ENCODE results near the gene HELQ.
"Not testable (repeated sequence)": the region's sequence is repeated elsewhere in the genome, so short reads cannot be mapped to it uniquely, and the experiment has no call there.

HELQ gene

DNA sequence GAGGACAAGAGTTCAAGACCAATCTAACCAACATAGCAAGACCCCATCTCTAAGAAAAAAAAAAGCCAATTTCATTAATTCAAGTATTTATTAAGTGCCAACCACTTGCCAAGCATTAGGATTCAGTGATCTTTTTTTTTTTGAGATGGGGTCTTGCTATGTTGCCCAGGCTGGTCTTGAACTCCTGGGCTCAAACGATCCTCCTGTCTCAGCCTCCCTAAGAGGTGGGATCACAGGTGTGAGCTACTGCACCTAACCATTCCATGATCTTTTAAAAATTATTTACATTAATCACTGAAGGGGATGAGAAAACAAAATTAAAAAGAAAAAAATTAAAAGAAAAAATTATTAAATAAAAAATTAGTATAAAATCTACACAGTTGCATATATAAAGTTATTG lies 24.4 kb downstream of the HELQ start:
- no peak for DNase-seq (ENCODE audit: low spot score)

- DNase-seq (ENCODE audit: low spot score): no peak
These were observed 37.4 kb downstream of the HELQ start for GRCh38 chr4:83418211-83418610.

- no peak for DNase-seq (ENCODE audit: low spot score)
These were observed 38.1 kb downstream of the HELQ start for GRCh38 chr4:83417566-83417965.

- DNase-seq (ENCODE audit: low spot score): no peak
These were observed 41.9 kb downstream of the HELQ start for GRCh38 chr4:83413676-83414075.

DNA sequence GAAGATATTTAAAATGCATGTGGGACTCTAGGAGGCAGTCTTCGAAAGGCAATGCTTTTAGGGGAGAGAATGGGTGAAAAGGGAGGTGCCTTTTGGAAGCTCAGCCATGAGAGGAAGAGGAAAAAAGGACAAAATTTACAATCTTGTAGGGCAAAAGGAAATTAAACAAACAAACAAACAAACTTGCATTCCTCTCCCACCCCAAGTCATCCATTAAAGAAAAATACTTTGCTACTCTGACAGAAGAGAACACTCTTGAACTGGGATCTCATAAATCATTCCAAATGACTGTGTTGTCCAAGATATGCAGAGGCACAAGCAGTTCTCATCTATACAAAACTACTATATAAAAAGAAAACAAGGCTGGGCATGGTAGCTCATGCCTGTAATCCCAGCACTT lies 46.7 kb downstream of the HELQ start:
- no peak for DNase-seq (ENCODE audit: low spot score)

- no peak for DNase-seq (ENCODE audit: low spot score)
These were observed 49.5 kb downstream of the HELQ start for GRCh38 chr4:83405844-83406816.

DNA sequence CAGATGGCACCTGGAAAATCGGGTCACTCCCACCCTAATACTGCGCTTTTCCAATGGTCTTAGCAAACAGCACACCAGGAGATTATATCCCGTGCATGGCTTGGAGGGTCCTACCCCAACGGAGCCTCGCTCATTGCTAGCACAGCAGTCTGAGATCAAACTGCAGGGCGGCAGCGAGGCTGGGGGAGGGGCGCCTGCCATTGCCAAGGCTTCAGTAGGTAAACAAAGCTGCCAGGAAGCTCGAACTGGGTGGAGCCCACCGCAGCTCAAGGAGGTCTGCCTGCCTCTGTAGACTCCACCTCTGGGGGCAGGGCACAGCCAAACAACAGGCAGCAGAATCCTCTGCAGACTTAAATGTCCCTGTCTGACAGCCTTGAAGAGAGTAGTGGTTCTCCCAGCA lies 57.5 kb downstream of the HELQ start:
- not testable (repeated sequence) for DNase-seq (ENCODE audit: low spot score)

GRCh38 chr4:83393908-83394307 lies 61.7 kb downstream of the HELQ start:
- DNase-seq (ENCODE audit: low spot score): no peak

- DNase-seq (ENCODE audit: low spot score): no peak
These were observed 63.1 kb downstream of the HELQ start for GRCh38 chr4:83392562-83392961.

- DNase-seq (ENCODE audit: low spot score): no peak
These were observed 64.7 kb downstream of the HELQ start for GRCh38 chr4:83390944-83391343.

- DNase-seq (ENCODE audit: low spot score): no peak
These were observed 65.7 kb downstream of the HELQ start for GRCh38 chr4:83389756-83390505.

DNA sequence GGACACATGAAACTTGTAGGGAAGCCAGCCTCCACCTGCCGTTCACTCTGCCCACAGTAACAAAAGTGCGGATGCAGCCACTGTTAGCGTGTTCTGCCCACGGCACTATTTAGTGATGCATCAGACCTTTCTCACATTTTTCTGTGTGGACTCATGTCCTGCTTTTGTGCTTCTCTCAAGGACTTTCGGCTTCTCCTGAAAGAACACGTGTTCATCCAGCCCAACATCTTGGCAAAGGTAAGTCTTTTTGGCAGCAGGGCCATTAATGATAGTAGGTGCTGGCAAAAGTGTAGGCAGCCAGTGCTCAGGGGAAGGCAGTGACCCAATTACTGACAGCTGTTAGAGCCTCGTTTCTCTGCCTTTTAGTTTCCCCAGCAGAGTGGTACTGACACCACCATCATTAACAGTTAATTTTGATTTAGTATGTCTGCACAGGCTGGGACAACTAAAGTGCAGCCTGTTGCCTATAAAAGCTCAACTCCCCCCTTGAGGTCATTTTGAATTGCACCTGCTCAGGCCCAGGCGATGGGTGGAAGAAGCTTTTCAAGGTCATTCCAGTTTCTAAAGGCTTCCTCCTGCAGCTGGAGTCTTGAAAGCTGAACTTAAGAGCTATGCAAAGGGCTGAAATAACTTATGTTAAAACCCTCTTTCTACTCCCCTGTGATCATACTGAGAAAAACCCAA lies 66.4 kb downstream of the HELQ start:
- DNase-seq (ENCODE audit: low spot score): no peak

GRCh38 chr4:83388313-83388676 lies 67.3 kb downstream of the HELQ start:
- DNase-seq (ENCODE audit: low spot score): no peak

- DNase-seq (ENCODE audit: low spot score): no peak
These were observed 67.9 kb downstream of the HELQ start for GRCh38 chr4:83387476-83388312.

DNA sequence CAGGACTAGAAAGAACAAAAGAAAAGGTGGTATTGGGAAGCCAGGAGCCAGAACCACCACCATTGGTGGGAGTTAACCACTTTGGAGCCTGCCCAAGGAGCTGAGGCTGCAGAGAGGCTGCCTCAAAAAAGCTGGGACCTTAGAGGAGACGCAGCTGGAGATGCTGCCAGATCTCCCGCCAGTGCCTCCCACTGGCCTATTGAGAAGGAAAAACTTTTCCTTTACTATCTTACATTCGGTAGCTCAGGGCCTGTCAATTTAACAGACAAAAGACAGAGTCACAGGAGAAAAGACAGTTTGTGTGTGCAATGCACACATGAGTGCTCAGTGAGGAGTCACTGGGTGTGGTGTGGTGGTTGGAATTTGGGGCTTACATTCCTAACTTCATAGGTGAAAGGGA lies 68.6 kb downstream of the HELQ start:
- DNase-seq (ENCODE audit: low spot score): no peak

DNA sequence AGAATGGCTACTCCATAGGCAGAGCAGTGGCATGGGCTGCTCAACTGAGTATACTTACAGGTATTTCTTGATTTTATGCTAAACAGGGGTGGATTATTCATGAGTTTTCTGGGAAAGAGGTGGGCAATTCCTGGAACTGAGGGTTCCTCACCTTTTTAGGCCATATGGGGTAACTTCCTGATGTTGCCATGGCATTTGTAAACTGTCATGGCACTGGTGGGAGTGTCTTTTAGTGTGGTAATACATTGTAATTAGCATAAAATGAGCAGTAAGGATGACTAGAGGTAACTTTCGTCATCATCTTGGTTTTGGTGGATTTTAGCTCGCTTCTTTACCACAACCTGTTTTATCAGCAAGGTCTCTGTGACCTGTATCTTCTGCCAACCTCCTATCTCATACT lies 72.8 kb downstream of the HELQ start:
- DNase-seq (ENCODE audit: low spot score): no peak

DNA sequence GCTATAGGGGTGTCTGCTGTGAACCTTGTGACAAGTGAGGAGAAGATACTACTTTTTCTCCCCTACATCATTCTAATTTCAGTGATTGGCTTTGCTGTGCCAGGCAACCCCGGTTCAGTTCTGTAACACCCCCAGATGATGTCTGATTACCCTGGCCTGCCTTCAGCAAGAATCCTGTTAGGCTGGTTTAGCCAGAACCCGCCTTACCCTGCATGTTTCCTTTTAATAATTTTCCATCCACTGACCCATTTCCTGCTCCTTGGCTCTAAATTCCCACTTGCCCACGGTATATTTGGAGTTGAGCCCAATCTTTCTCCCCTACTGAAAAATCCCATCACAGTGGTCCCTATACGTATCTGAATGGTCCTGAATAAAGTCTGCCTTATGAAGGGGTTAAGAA lies 74.5 kb downstream of the HELQ start:
- DNase-seq (ENCODE audit: low spot score): no peak

DNA sequence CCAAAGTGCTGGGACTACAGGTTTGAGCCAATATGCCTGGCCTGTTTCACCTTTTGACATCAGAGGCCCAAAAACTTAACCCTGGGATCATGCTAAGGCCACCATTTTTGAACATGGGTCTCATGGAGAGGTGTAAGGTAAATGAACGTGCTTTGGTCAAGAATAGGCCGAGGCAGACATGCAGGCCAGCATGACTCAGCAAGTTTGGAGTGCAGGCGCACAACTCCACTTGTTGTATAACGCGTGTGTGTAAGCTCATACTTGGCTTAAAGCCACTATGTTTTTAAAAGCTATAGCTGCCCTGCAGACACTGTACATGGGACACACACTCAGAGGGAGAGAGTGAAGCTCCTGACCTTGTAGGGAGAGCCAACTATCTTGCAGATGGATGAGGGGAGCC lies 77.2 kb downstream of the HELQ start:
- no peak for DNase-seq (ENCODE audit: low spot score)

DNA sequence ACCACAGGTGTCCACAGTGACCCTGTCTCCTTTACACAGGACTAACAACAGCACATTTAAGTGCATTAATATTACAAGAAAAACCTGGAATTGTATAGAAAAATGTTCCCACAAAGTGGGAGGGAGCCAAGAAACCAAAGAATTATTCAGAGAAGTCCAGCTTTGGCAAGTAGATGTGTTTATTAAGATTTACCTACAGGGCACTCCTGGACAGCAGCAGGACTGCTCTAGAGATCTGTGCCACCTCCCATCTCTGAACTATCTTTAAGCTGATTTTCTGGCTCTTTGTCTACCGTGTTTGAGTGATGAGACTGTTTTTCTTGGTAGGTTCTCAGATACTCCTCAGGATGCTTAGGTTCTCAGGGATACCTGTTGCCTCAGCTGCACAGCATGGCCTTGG lies 82.7 kb downstream of the HELQ start:
- no peak for DNase-seq (ENCODE audit: low spot score)

- no peak for DNase-seq (ENCODE audit: low spot score)
These were observed 83.7 kb downstream of the HELQ start for GRCh38 chr4:83371936-83372335.

DNA sequence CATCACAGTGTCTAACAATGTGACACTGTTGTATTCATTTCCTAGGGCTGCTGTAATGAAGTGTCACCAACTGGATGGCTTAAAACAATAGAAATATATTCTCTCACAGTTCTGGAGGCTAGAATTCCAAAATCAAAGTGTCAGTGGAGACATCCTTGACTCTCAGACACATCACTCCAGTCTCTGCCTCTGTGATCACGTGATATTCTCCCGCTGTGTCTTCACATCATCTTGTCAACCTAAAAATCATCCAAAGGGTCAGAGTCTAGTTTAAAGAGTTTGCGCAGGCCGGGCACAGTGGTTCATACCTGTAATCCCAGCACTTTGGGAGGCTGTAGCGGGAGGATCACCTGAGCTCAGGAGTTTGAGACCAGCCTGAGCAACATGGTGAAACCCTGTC lies 84.4 kb downstream of the HELQ start:
- DNase-seq (ENCODE audit: low spot score): no peak

DNA sequence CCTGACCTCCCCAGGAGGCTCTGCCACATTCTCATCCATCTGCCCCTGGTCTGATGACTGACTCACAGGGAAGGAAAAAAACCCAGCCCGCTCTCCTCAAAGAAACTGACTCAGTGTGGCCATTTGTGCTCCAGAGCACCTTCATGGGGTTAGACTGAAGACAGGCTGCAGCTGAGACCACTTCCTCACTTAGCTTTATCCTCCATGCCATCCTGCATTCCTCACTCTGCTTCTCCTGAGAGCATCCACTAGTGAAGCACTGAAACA lies 85.0 kb downstream of the HELQ start:
- DNase-seq (ENCODE audit: low spot score): no peak

All from cerebellar cortex (tissue), 1 donor.